Measurements from ENCODE around the gene TIMM10. TPM values are rescaled to one million over a fixed set of nuclear protein-coding genes. Genes with fewer than 3 reads are reported as not detected.
A peak's percentile ranks its signal among the peaks of the same experiment; 100 is the strongest.

The TIMM10 gene, protein sequence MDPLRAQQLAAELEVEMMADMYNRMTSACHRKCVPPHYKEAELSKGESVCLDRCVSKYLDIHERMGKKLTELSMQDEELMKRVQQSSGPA
- total RNA-seq (2012; rRNA removed): 44.4 and 59.6 TPM in 2 replicates

DNA sequence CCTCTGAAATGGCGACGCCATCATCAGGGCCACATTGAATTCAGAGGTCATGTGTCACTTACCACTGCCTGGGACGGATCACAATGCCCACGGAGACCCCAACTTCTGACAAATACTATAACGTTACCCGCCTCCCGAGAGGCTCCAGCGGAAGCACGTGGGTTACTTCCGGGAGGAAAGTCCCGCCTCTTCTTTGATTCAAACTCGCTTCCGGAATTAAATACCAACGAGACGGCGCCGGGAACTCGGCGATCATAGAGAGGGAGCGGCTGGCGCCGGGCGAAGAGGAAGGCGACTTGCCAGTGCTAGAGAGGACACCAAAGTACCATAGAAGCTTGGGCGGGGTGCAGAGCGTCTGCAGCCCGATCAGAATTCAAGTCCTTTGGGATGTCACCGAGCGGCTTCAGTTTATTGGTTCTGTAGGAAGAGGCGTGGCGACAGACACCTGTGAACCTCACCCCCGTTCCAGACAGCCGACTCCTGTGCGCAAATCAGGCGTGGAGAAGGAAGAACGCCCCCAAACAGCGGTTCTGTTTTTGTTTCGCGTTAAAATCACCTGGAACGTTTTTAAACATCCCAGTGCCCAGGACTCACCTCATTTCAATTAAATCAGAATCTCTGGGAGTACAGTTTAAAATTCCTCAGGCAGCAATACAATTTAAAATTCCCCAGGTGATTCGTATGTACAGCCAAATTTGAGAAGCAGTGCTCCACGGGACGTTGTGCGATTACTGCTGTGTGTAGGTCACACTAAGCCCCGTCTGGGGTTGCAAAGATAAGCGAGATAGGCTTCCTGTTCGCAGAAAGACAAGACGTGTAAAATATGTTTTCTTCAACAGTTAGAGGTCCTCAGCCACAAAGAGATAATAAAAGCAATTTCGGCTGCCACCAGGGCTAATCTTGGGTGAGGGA, at the start of gene TIMM10:
TIMM10 (minus strand) TSS at position 159 of the 912 bp plus-strand sequence. CDS start 565 bp downstream, outside the sequence.
- Histone ChIP-seq H3K4me1 (ENCODE audit: control insufficient read depth, insufficient read depth, low read length) (peaks cover 7% of the 10 kb centered on the region), H3K36me3 (ENCODE audit: insufficient read depth, low read length) (peaks cover 8% of the 10 kb centered on the region), H3K9ac (ENCODE audit: low read depth, low read length) (peak within 1 kb of the TSS; percentile 93), H3K4me3 (ENCODE audit: low read length) (peak within 1 kb of the TSS; percentile 90), H3K4me2 (ENCODE audit: low read length) (peak within 1 kb of the TSS; percentile 89), H3K9me3 (replicated peaks; ENCODE audit: low read length) (no peaks in the 10 kb centered on the region), H3K27me3 (ENCODE audit: control insufficient read depth, insufficient read depth, low read length) (peaks cover 9% of the 10 kb centered on the region)

DNA sequence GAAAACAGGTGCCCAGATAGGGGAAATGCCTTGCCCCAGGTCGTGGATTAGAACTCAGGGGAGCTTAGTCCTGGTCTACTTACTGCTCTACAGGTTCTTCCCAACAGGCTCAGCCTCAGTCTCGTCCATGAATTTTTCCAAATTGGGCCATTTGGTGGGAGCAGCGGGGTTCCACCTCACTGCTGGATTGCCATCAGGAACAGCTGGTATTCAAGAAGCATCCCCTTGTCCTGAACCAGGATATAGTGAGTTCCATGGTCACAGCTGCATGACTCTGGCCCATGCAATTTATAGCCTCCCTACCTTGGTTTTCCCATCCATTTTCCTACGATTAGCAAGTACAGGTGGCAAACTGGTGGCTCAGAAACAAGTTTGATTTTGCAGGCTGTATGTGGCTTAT, 43.5 kb upstream of the TIMM10 start:
- Histone ChIP-seq H3K36me3 (ENCODE audit: insufficient read depth, low read length) (no peaks in the 10 kb centered on the region), H3K27me3 (ENCODE audit: control insufficient read depth, insufficient read depth, low read length) (peaks cover 29% of the 10 kb centered on the region), H3K4me1 (ENCODE audit: control insufficient read depth, insufficient read depth, low read length) (peaks cover 7% of the 10 kb centered on the region), H3K4me2 (ENCODE audit: low read length) (no peak overlapping the region), H3K4me3 (ENCODE audit: low read length) (no peak overlapping the region), H3K9ac (ENCODE audit: low read depth, low read length) (no peak overlapping the region), H3K9me3 (replicated peaks; ENCODE audit: low read length) (no peaks in the 10 kb centered on the region)

DNA sequence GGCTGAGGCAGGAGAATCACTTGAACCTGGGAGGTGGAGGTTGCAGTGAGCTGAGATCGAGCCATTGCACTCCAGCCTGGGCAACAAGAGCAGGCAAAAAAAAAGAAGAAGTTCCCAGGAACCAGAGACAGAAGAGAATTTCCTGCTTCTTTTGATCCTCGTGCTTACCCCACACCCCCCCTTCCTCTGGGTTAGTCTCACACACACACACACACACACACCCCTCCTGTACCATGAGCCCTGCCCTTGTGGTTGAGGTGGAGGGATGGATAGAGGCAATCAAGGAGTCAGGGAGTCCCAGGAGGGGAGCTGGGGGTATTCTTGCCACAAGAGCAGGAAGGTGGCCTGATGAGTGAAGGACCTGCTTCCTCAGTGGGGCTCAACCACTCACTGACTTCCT, 41.1 kb upstream of the TIMM10 start:
- Histone ChIP-seq H3K4me3 (ENCODE audit: low read length) (no peak overlapping the region), H3K9me3 (replicated peaks; ENCODE audit: low read length) (no peaks in the 10 kb centered on the region), H3K4me1 (ENCODE audit: control insufficient read depth, insufficient read depth, low read length) (peaks cover 16% of the 10 kb centered on the region), H3K4me2 (ENCODE audit: low read length) (no peak overlapping the region), H3K27me3 (ENCODE audit: control insufficient read depth, insufficient read depth, low read length) (peaks cover 16% of the 10 kb centered on the region), H3K36me3 (ENCODE audit: insufficient read depth, low read length) (no peaks in the 10 kb centered on the region), H3K9ac (ENCODE audit: low read depth, low read length) (no peak overlapping the region)

DNA sequence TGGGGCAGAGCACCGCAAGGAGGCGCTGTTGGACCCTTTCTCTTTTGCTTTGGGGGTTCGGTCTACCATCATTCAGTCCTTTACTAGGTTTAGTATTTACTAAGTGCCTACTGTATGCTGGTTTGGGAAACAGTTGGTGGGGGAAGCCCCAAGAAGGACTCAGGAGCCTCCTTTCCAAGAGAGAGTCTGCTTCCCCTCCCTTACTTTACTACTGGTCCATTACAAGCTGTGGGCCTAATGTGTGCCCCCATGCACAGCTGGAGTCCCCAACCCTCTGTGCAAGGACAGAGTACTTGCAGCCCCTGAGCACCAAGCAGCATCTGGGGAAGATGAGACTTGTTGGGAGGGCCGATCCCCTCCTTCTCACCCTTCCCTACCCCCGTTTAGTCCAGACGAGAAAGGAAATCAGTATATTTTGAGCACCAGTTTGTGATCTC, 37.8 kb upstream of the TIMM10 start:
- peak overlapping the region; percentile 95 for H3K4me3 ChIP-seq (ENCODE audit: low read length)
- H3K36me3 ChIP-seq (ENCODE audit: insufficient read depth, low read length): no peaks in the 10 kb centered on the region
- peaks cover 21% of the 10 kb centered on the region for H3K4me1 ChIP-seq (ENCODE audit: control insufficient read depth, insufficient read depth, low read length)
- H3K9me3 ChIP-seq (replicated peaks; ENCODE audit: low read length): no peaks in the 10 kb centered on the region
- peak overlapping the region; percentile 85 for H3K9ac ChIP-seq (ENCODE audit: low read depth, low read length)
- no peaks in the 10 kb centered on the region for H3K27me3 ChIP-seq (ENCODE audit: control insufficient read depth, insufficient read depth, low read length)
- peak overlapping the region; percentile 99 for H3K4me2 ChIP-seq (ENCODE audit: low read length)

DNA sequence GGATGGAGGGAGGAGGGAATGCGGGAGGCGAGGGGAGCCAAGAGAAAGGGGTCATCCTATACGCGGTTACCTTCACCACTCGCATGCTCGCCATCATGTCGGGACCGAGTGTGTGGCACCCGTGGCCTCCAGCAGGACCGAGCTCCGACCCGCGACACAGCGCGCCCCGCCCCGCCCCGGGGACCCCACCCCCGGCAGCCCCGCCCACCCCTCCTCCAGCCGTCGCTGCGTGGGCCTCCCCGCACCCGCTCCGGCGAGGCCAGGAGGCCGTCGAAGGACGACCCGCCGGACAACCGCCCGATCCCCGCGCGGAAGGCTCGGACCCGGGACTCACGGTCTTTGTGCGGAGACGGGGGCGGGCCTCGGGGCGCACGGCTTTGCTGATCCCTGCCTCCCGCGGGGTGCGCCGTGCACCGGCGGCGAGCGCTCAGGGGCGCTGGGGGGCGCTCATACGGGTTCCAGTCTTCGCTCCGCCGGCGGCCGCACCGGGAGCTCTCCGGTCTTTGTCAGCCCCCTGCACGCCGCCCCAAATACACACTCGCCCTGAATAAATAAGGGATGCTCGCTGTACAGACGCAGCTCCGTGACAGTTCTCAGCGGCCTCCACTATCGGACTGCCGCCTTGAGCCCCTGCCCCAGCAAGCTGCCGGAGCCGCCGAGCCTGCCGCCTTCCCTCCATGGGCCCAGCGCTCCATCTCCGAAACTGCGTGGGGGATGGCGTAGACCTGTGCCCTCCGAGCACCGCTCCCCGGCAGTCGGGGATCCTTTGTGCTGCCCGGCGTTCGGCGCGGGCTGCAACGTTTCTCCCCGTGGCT, 37.2 kb upstream of the TIMM10 start, which contains the start of gene UBE2L6:
UBE2L6 (minus strand) TSS at position 158 of the 815 bp plus-strand sequence; CDS start at position 97, 61 bp downstream.
- no peaks in the 10 kb centered on the region for H3K27me3 ChIP-seq (ENCODE audit: control insufficient read depth, insufficient read depth, low read length)
- H3K4me1 ChIP-seq (ENCODE audit: control insufficient read depth, insufficient read depth, low read length): peaks cover 21% of the 10 kb centered on the region
- H3K4me2 ChIP-seq (ENCODE audit: low read length): peak within 1 kb of the TSS; percentile 99
- H3K36me3 ChIP-seq (ENCODE audit: insufficient read depth, low read length): no peaks in the 10 kb centered on the region
- H3K9me3 ChIP-seq (replicated peaks; ENCODE audit: low read length): no peaks in the 10 kb centered on the region
- H3K4me3 ChIP-seq (ENCODE audit: low read length): peak within 1 kb of the TSS; percentile 95
- H3K9ac ChIP-seq (ENCODE audit: low read depth, low read length): peak within 1 kb of the TSS; percentile 85

GRCh38 chr11:57566905-57567514, 36.5 kb upstream of the TIMM10 start:
- Histone ChIP-seq H3K9me3 (replicated peaks; ENCODE audit: low read length) (no peaks in the 10 kb centered on the region), H3K4me3 (ENCODE audit: low read length) (peak overlapping the region; percentile 95), H3K36me3 (ENCODE audit: insufficient read depth, low read length) (no peaks in the 10 kb centered on the region), H3K4me2 (ENCODE audit: low read length) (peak overlapping the region; percentile 99), H3K4me1 (ENCODE audit: control insufficient read depth, insufficient read depth, low read length) (peaks cover 21% of the 10 kb centered on the region), H3K27me3 (ENCODE audit: control insufficient read depth, insufficient read depth, low read length) (no peaks in the 10 kb centered on the region), H3K9ac (ENCODE audit: low read depth, low read length) (peak overlapping the region; percentile 85)

GRCh38 chr11:57566005-57566904, 35.7 kb upstream of the TIMM10 start:
- peak overlapping the region; percentile 95 for H3K4me3 ChIP-seq (ENCODE audit: low read length)
- H3K4me2 ChIP-seq (ENCODE audit: low read length): peak overlapping the region; percentile 99
- H3K36me3 ChIP-seq (ENCODE audit: insufficient read depth, low read length): no peaks in the 10 kb centered on the region
- H3K4me1 ChIP-seq (ENCODE audit: control insufficient read depth, insufficient read depth, low read length): peaks cover 21% of the 10 kb centered on the region
- peak overlapping the region; percentile 85 for H3K9ac ChIP-seq (ENCODE audit: low read depth, low read length)
- no peaks in the 10 kb centered on the region for H3K27me3 ChIP-seq (ENCODE audit: control insufficient read depth, insufficient read depth, low read length)
- no peaks in the 10 kb centered on the region for H3K9me3 ChIP-seq (replicated peaks; ENCODE audit: low read length)

GRCh38 chr11:57562596-57562995, 32.0 kb upstream of the TIMM10 start:
- Histone ChIP-seq H3K4me2 (ENCODE audit: low read length) (no peak overlapping the region), H3K27me3 (ENCODE audit: control insufficient read depth, insufficient read depth, low read length) (no peaks in the 10 kb centered on the region), H3K4me3 (ENCODE audit: low read length) (no peak overlapping the region), H3K4me1 (ENCODE audit: control insufficient read depth, insufficient read depth, low read length) (peaks cover 5% of the 10 kb centered on the region), H3K36me3 (ENCODE audit: insufficient read depth, low read length) (peaks cover under 1% of the 10 kb centered on the region), H3K9ac (ENCODE audit: low read depth, low read length) (no peak overlapping the region), H3K9me3 (replicated peaks; ENCODE audit: low read length) (no peaks in the 10 kb centered on the region)

GRCh38 chr11:57560146-57560545, 29.6 kb upstream of the TIMM10 start:
- Histone ChIP-seq H3K9me3 (replicated peaks; ENCODE audit: low read length) (no peaks in the 10 kb centered on the region), H3K4me2 (ENCODE audit: low read length) (no peak overlapping the region), H3K27me3 (ENCODE audit: control insufficient read depth, insufficient read depth, low read length) (no peaks in the 10 kb centered on the region), H3K4me3 (ENCODE audit: low read length) (no peak overlapping the region), H3K4me1 (ENCODE audit: control insufficient read depth, insufficient read depth, low read length) (no peaks in the 10 kb centered on the region), H3K9ac (ENCODE audit: low read depth, low read length) (no peak overlapping the region), H3K36me3 (ENCODE audit: insufficient read depth, low read length) (peaks cover 3% of the 10 kb centered on the region)

GRCh38 chr11:57556041-57556440, 25.5 kb upstream of the TIMM10 start:
- Histone ChIP-seq H3K4me2 (ENCODE audit: low read length) (no peak overlapping the region), H3K9me3 (replicated peaks; ENCODE audit: low read length) (no peaks in the 10 kb centered on the region), H3K27me3 (ENCODE audit: control insufficient read depth, insufficient read depth, low read length) (no peaks in the 10 kb centered on the region), H3K36me3 (ENCODE audit: insufficient read depth, low read length) (peaks cover 17% of the 10 kb centered on the region), H3K9ac (ENCODE audit: low read depth, low read length) (no peak overlapping the region), H3K4me3 (ENCODE audit: low read length) (no peak overlapping the region), H3K4me1 (ENCODE audit: control insufficient read depth, insufficient read depth, low read length) (no peaks in the 10 kb centered on the region)
